Vagina (tissue), 2 donors: Measurements from ENCODE around the gene SMARCC2. TPM values are rescaled to one million over a fixed set of nuclear protein-coding genes. Genes with fewer than 3 reads are reported as not detected.

ENCODE experiments used
- DNase-seq, 2 donors: peaks; one replicate each; pipeline ENCODE4 v3.0.0-alpha.2; 2017; ENCODE audit errors: extremely low spot score in 2 of 2
- H3K27ac ChIP-seq: fragments of 200-600 bp; sonication (generic); one replicate; pipeline ENCODE4 v1.5.1; 2019
- H3K27me3 ChIP-seq: fragments of 200-600 bp; sonication (generic); one replicate; pipeline ENCODE4 v1.5.1; 2019
- H3K36me3 ChIP-seq, 2 donors: fragments of 200-600 bp; sonication (generic); one replicate each; pipeline ENCODE4 v1.5.1; 2017 to 2019
- H3K4me1 ChIP-seq: fragments of 200-600 bp; sonication (generic); one replicate; pipeline ENCODE4 v1.5.1; 2019
- H3K4me3 ChIP-seq, 2 donors: fragments of 200-600 bp; sonication (generic); 1 replicate in 1 of 2; 2 replicates in 1 of 2; pipeline ENCODE4 v1.5.1; 2016 to 2019
- H3K9me3 ChIP-seq: fragments of 200-600 bp; sonication (generic); one replicate; pipeline ENCODE4 v1.5.1; 2019
- CTCF ChIP-seq, 3 experiments: fragments of 450-650 bp in 2 of 3; fragments of 200-600 bp in 1 of 3; sonication (generic) in 1 of 3; IDR thresholded peaks; one replicate each; pipeline ENCODE4 v1.5.1; 2017 to 2019; ENCODE audit warnings: antibody characterized with exemption in 3 of 3, mild to moderate bottlenecking in 2 of 3, moderate library complexity in 2 of 3
- POLR2A ChIP-seq, 2 donors: fragments of 450-650 bp; IDR thresholded peaks; one replicate each; pipeline ENCODE4 v1.6.1; 2017; ENCODE audit warnings: antibody characterized with exemption in 2 of 2, mild to moderate bottlenecking in 2 of 2, moderate library complexity in 2 of 2
- POLR2AphosphoS5 ChIP-seq, 2 donors: sonication (generic); formaldehyde crosslinking; IDR thresholded peaks; one replicate each; pipeline ENCODE4 v1.9.0; 2017; ENCODE audit warnings: antibody characterized with exemption in 2 of 2, mild to moderate bottlenecking in 2 of 2, low read depth in 1 of 2; ENCODE audit not compliant: insufficient read depth in 1 of 2
- intact Hi-C: fragments of 100-400 bp; cut with DNase I; formaldehyde crosslinking; loops from one replicate; pipeline ENCODE4 v1.15.1; 2023
- total RNA-seq: library from RNA; depleted of rRNA; stranded (reverse); fragments of >200 nt; gene quantifications from one replicate; pipeline ENCODE4 v1.2.3, GENCODE V29; 2016

SMARCC2 gene
- total RNA-seq, 1 donor from 2014 or later = 95.3 TPM

GRCh38 chr12:56162468-56163290, 26.6 kb downstream of the SMARCC2 start:
- no peak overlapping the region for H3K27ac ChIP-seq
- no peak for TF ChIP-seq CTCF (IDR thresholded peaks at IDR 0.05)
- peak in 1 of 2 donors; percentile 29 for TF ChIP-seq POLR2AphosphoS5 (IDR thresholded peaks at IDR 0.05; ENCODE audit: insufficient read depth in 1 of 2, low read depth in 1 of 2)
- TF ChIP-seq POLR2A (IDR thresholded peaks at IDR 0.05) = no peak
- no peaks in the 10 kb centered on the region for H3K9me3 ChIP-seq
- H3K36me3 ChIP-seq = peaks cover 3 to 68% of the 10 kb centered on the region in 2 donors
- intact Hi-C loops = loop anchor here (5.0 kb wide), 1 partner anchor 40 kb away; no protein-coding TSS in a partner anchor
- DNase-seq = no peak
- peaks cover 27% of the 10 kb centered on the region for H3K4me1 ChIP-seq
- H3K27me3 ChIP-seq = no peaks in the 10 kb centered on the region
- no peak overlapping the region for H3K4me3 ChIP-seq

- no peak for DNase-seq
- Histone ChIP-seq H3K4me1 (peaks cover 30% of the 10 kb centered on the region), H3K36me3 (peaks cover 3 to 63% of the 10 kb centered on the region in 2 donors), H3K9me3 (no peaks in the 10 kb centered on the region), H3K4me3 (peak overlapping the region in 1 of 2 donors; percentile 97), H3K27ac (peak overlapping the region; percentile 99), H3K27me3 (no peaks in the 10 kb centered on the region)
- intact Hi-C loops = loop anchor here (5.0 kb wide), 1 partner anchor 40 kb away; no protein-coding TSS in a partner anchor
- TF ChIP-seq POLR2AphosphoS5 (IDR thresholded peaks at IDR 0.05; ENCODE audit: insufficient read depth in 1 of 2, low read depth in 1 of 2) (no peak), POLR2A (IDR thresholded peaks at IDR 0.05) (no peak), CTCF (IDR thresholded peaks at IDR 0.05) (no peak)
Observed at GRCh38 chr12:56161690-56162351, 27.5 kb downstream of the SMARCC2 start.

GRCh38 chr12:56160894-56161689, 28.2 kb downstream of the SMARCC2 start:
- no peak for TF ChIP-seq POLR2AphosphoS5 (IDR thresholded peaks at IDR 0.05; ENCODE audit: insufficient read depth in 1 of 2, low read depth in 1 of 2)
- TF ChIP-seq CTCF (IDR thresholded peaks at IDR 0.05) = no peak
- no peak for TF ChIP-seq POLR2A (IDR thresholded peaks at IDR 0.05)
- Histone ChIP-seq H3K27me3 (no peaks in the 10 kb centered on the region), H3K27ac (peak overlapping the region; percentile 99), H3K36me3 (peaks cover 3 to 62% of the 10 kb centered on the region in 2 donors), H3K4me3 (peak overlapping the region; percentile 93 to 97), H3K4me1 (peaks cover 35% of the 10 kb centered on the region), H3K9me3 (no peaks in the 10 kb centered on the region)
- intact Hi-C loops = loop anchor here (5.0 kb wide), 1 partner anchor 39 kb away; no protein-coding TSS in a partner anchor
- DNase-seq = no peak

- H3K9me3 ChIP-seq = no peaks in the 10 kb centered on the region
- peak overlapping the region; percentile 99 for H3K27ac ChIP-seq
- peaks cover 3 to 54% of the 10 kb centered on the region in 2 donors for H3K36me3 ChIP-seq
- H3K4me3 ChIP-seq = peak overlapping the region; percentile 93 to 97
- H3K4me1 ChIP-seq = peaks cover 35% of the 10 kb centered on the region
- intact Hi-C loops = loop anchor here (5.0 kb wide), 1 partner anchor 38 kb away; no protein-coding TSS in a partner anchor
- TF ChIP-seq POLR2AphosphoS5 (IDR thresholded peaks at IDR 0.05; ENCODE audit: insufficient read depth in 1 of 2, low read depth in 1 of 2) (peak in 1 of 2 donors; percentile 29), CTCF (IDR thresholded peaks at IDR 0.05) (no peak)
- H3K27me3 ChIP-seq = no peaks in the 10 kb centered on the region
- no peak for DNase-seq
Observed at GRCh38 chr12:56160193-56160763, 29.0 kb downstream of the SMARCC2 start.
